HepG2 (cell line): ENCODE data around the gene NAALADL1. TPM values are rescaled to one million over a fixed set of nuclear protein-coding genes. Genes with fewer than 3 reads are reported as not detected.

ENCODE experiments used
- GABPA ChIP-seq, 2 experiments: IDR thresholded peaks; 2 replicates each; pipeline ENCODE4 v1.6.1; 2011 to 2016; ENCODE audit warnings: low read depth in 2 of 2, low read length in 1 of 2, missing biosample characterization in 1 of 2, missing genetic modification characterization in 1 of 2
- GTF2F1 ChIP-seq: fragments of 150-350 bp; IDR thresholded peaks from 2 replicates; pipeline ENCODE4 v1.6.1; 2014; ENCODE audit warnings: low read length
- KLF13 ChIP-seq: sonication (generic); formaldehyde crosslinking; IDR thresholded peaks from 2 replicates; pipeline ENCODE4 v1.4.0; 2020; ENCODE audit warnings: mild to moderate bottlenecking, missing genetic modification reagents
- MXD4 ChIP-seq: IDR thresholded peaks from 2 replicates; pipeline ENCODE4 v1.6.1; 2016; ENCODE audit warnings: mild to moderate bottlenecking, missing biosample characterization, missing genetic modification reagents
- NR3C1 ChIP-seq: sonication (generic); formaldehyde crosslinking; IDR thresholded peaks from 2 replicates; pipeline ENCODE4 v1.4.0; 2020; ENCODE audit warnings: missing genetic modification reagents
- PAF1 ChIP-seq: IDR thresholded peaks from 2 replicates; pipeline ENCODE4 v1.6.1; 2016; ENCODE audit warnings: missing genetic modification reagents, missing compliant biosample characterization
- RXRB ChIP-seq: IDR thresholded peaks from 2 replicates; pipeline ENCODE4 v1.6.1; 2016; ENCODE audit warnings: borderline replicate concordance, missing genetic modification reagents, missing compliant biosample characterization
- SRY ChIP-seq: sonication (generic); formaldehyde crosslinking; IDR thresholded peaks from 2 replicates; pipeline ENCODE4 v1.8.0; 2022; ENCODE audit warnings: mild to moderate bottlenecking, missing genetic modification reagents
- TCF7 ChIP-seq: sonication (generic); IDR thresholded peaks from 2 replicates; pipeline ENCODE4 v1.6.1; 2016; ENCODE audit warnings: antibody characterized with exemption, low read depth
- THYN1 ChIP-seq: sonication (generic); formaldehyde crosslinking; IDR thresholded peaks from 2 replicates; pipeline ENCODE4 v1.8.1; 2023; ENCODE audit warnings: low read depth, mild to moderate bottlenecking, moderate library complexity, missing genetic modification reagents, borderline replicate concordance
- ZFP41 ChIP-seq: sonication (generic); formaldehyde crosslinking; IDR thresholded peaks from 2 replicates; pipeline ENCODE4 v1.4.0; 2020; ENCODE audit warnings: mild to moderate bottlenecking, missing genetic modification reagents, borderline replicate concordance
- ZFYVE20 ChIP-seq: sonication (generic); formaldehyde crosslinking; IDR thresholded peaks from 2 replicates; pipeline ENCODE4 v1.8.0; 2023; ENCODE audit warnings: low read depth, mild to moderate bottlenecking, moderate library complexity, missing genetic modification reagents, borderline replicate concordance
- ZNF24 ChIP-seq: fragments of 450-650 bp; IDR thresholded peaks from 2 replicates; pipeline ENCODE4 v1.6.1; 2017; ENCODE audit warnings: antibody characterized with exemption, mild to moderate bottlenecking
- ZNF414 ChIP-seq: sonication (generic); formaldehyde crosslinking; IDR thresholded peaks from 2 replicates; pipeline ENCODE4 v1.5.0; 2020; ENCODE audit warnings: missing genetic modification reagents
- ZNF543 ChIP-seq: sonication (generic); formaldehyde crosslinking; IDR thresholded peaks from 2 replicates; pipeline ENCODE4 v1.4.0; 2020; ENCODE audit warnings: mild to moderate bottlenecking, missing genetic modification reagents
- ZNF616 ChIP-seq: sonication (generic); formaldehyde crosslinking; IDR thresholded peaks from 2 replicates; pipeline ENCODE4 v1.5.0; 2020; ENCODE audit warnings: low read depth, mild to moderate bottlenecking, missing genetic modification reagents
- ZNF713 ChIP-seq: sonication (generic); formaldehyde crosslinking; IDR thresholded peaks from 2 replicates; pipeline ENCODE4 v1.4.0; 2020; ENCODE audit warnings: mild to moderate bottlenecking, missing genetic modification reagents
- polyA plus RNA-seq, 8 experiments: library from polyadenylated mRNA; depleted of rRNA in 3 of 8; stranded (reverse) in 7 of 8; unstranded in 1 of 8; fragments of >200 nt; fragmentation: Illumina TruSeq in 4 of 8; extraction: Trizol in 4 of 8; gene quantifications; 2 replicates each; pipeline versions ENCODE4 v1.2.1 to v1.2.3, GENCODE V29; 2011 to 2016; ENCODE audit warnings: low read depth in 4 of 8, missing spikeins in 1 of 8, mixed read lengths in 1 of 8; ENCODE audit not compliant: insufficient read depth in 1 of 8
- total RNA-seq, 5 experiments: library from RNA; depleted of rRNA; stranded (reverse); fragments of >200 nt; fragmentation: Illumina TruSeq; extraction: Trizol; gene quantifications; 2 replicates each; pipeline ENCODE4 v1.2.3, GENCODE V29; 2016; ENCODE audit warnings: low read depth in 1 of 5
- TF ChIP-seq, protein P1 (sequence below): sonication (generic); formaldehyde crosslinking; IDR thresholded peaks from 2 replicates; pipeline ENCODE4 v1.5.0; 2020; ENCODE audit warnings: missing genetic modification reagents
- TF ChIP-seq, protein P2 (sequence below): sonication (generic); formaldehyde crosslinking; IDR thresholded peaks from 2 replicates; pipeline ENCODE4 v1.4.0; 2020; ENCODE audit warnings: mild to moderate bottlenecking, missing genetic modification reagents
- TF ChIP-seq, protein P3 (sequence below): sonication (generic); formaldehyde crosslinking; IDR thresholded peaks from 2 replicates; pipeline ENCODE4 v1.4.0; 2020; ENCODE audit warnings: missing genetic modification reagents
- TF ChIP-seq, protein P4 (sequence below): IDR thresholded peaks from 2 replicates; pipeline ENCODE4 v1.6.1; 2012; ENCODE audit warnings: low read length, improper control_type of control experiment

NAALADL1 gene
- total and polyA plus RNA-seq, 2 of the 13 experiments (the other 11 are each of a cell fraction or from before 2014, with no cell fraction given) = 9.3 to 33.9 TPM

DNA sequence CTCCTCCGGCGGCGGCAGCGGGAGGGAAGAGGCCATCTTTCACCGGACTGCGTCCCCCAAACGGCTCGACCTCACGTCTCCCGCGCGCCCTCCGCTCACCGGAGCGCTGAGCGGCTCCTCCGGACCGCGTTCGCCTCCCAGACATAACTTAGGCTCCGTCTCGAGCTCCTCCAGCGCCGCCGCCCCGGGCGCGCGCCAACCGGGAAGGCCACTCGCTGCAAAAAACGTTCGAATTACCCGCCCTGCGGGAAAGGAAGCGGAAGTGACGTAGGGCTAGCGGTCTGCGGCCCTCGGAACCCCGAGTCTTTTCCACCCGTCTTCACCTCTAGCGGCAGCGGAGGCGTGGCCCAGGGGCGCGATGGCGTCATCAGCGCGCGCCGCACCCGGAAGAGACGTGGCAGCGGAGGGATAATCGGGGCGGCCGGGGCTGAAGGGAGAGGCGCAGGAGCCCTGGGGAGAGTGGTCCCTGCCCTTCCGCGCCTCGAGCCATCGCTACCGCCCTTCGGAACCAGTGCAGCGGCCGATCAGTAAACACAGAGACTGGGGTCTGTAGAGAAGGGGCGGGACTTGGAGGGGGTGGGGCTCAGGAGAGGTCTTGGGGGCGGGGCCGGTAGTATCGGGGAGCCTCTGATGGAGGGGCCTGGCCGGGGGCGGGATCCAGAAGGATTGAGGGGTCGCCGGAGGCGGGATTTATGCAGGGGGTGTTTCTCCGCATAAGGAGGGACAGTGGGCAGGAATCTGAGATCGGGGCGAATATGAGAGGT is 25.7 kb upstream of the NAALADL1 start, which contains the start of the genes CDCA5 and ZFPL1 (continued):
- TF ChIP-seq ZNF414 (CRISPR knock-in tag) (no peak; the same call in 1 of the 2 replicates), SRY (CRISPR knock-in tag) (no peak; the same call in 1 of the 2 replicates), TCF7 (no peak), ZFYVE20 (CRISPR knock-in tag) (0 out of 2 replicates have a peak, but pooled peaks have one; percentile 60), KLF13 (CRISPR knock-in tag) (no peak), ZNF543 (peak; percentile 91), ZNF24 (no peak), MXD4 (CRISPR knock-in tag) (peak; percentile 86), GTF2F1 (no peak), GABPA (IDR thresholded peaks at IDR 0.05; ENCODE audit: low read depth, low read length) (peak; percentile 94), GABPA (CRISPR knock-in tag; IDR thresholded peaks at IDR 0.05; ENCODE audit: low read depth) (peak; percentile 99), ZNF616 (CRISPR knock-in tag) (no peak), ZNF713 (CRISPR knock-in tag) (peak; percentile 99; the same call in 1 of the 2 replicates), ZFP41 (CRISPR knock-in tag) (peak; percentile 77; the same call in 1 of the 2 replicates), NR3C1 (CRISPR knock-in tag) (no peak), PAF1 (no peak), RXRB (CRISPR knock-in tag) (peak; percentile 39; the same call in 1 of the 2 replicates), THYN1 (CRISPR knock-in tag) (no peak)
- TF ChIP-seq, protein P1, sequence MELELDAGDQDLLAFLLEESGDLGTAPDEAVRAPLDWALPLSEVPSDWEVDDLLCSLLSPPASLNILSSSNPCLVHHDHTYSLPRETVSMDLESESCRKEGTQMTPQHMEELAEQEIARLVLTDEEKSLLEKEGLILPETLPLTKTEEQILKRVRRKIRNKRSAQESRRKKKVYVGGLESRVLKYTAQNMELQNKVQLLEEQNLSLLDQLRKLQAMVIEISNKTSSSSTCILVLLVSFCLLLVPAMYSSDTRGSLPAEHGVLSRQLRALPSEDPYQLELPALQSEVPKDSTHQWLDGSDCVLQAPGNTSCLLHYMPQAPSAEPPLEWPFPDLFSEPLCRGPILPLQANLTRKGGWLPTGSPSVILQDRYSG (CRISPR knock-in tag) = no peak
- TF ChIP-seq, protein P2, sequence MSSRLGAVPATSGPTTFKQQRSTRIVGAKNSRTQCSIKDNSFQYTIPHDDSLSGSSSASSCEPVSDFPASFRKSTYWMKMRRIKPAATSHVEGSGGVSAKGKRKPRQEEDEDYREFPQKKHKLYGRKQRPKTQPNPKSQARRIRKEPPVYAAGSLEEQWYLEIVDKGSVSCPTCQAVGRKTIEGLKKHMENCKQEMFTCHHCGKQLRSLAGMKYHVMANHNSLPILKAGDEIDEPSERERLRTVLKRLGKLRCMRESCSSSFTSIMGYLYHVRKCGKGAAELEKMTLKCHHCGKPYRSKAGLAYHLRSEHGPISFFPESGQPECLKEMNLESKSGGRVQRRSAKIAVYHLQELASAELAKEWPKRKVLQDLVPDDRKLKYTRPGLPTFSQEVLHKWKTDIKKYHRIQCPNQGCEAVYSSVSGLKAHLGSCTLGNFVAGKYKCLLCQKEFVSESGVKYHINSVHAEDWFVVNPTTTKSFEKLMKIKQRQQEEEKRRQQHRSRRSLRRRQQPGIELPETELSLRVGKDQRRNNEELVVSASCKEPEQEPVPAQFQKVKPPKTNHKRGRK (CRISPR knock-in tag) = no peak
- TF ChIP-seq, protein P3, sequence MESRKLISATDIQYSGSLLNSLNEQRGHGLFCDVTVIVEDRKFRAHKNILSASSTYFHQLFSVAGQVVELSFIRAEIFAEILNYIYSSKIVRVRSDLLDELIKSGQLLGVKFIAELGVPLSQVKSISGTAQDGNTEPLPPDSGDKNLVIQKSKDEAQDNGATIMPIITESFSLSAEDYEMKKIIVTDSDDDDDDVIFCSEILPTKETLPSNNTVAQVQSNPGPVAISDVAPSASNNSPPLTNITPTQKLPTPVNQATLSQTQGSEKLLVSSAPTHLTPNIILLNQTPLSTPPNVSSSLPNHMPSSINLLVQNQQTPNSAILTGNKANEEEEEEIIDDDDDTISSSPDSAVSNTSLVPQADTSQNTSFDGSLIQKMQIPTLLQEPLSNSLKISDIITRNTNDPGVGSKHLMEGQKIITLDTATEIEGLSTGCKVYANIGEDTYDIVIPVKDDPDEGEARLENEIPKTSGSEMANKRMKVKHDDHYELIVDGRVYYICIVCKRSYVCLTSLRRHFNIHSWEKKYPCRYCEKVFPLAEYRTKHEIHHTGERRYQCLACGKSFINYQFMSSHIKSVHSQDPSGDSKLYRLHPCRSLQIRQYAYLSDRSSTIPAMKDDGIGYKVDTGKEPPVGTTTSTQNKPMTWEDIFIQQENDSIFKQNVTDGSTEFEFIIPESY (CRISPR knock-in tag) = peak; percentile 59; the same call in 1 of the 2 replicates
- TF ChIP-seq, protein P4, sequence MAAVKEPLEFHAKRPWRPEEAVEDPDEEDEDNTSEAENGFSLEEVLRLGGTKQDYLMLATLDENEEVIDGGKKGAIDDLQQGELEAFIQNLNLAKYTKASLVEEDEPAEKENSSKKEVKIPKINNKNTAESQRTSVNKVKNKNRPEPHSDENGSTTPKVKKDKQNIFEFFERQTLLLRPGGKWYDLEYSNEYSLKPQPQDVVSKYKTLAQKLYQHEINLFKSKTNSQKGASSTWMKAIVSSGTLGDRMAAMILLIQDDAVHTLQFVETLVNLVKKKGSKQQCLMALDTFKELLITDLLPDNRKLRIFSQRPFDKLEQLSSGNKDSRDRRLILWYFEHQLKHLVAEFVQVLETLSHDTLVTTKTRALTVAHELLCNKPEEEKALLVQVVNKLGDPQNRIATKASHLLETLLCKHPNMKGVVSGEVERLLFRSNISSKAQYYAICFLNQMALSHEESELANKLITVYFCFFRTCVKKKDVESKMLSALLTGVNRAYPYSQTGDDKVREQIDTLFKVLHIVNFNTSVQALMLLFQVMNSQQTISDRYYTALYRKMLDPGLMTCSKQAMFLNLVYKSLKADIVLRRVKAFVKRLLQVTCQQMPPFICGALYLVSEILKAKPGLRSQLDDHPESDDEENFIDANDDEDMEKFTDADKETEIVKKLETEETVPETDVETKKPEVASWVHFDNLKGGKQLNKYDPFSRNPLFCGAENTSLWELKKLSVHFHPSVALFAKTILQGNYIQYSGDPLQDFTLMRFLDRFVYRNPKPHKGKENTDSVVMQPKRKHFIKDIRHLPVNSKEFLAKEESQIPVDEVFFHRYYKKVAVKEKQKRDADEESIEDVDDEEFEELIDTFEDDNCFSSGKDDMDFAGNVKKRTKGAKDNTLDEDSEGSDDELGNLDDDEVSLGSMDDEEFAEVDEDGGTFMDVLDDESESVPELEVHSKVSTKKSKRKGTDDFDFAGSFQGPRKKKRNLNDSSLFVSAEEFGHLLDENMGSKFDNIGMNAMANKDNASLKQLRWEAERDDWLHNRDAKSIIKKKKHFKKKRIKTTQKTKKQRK = no peak
